WTC11 (cell line): ENCODE results near the gene NCOA6. TPM values are rescaled to one million over a fixed set of nuclear protein-coding genes. Genes with fewer than 3 reads are reported as not detected.

Experiments used
- CBFB ChIP-seq: sonication (generic); formaldehyde crosslinking; IDR thresholded peaks from 2 replicates; pipeline ENCODE4 v1.8.1; 2022; ENCODE audit warnings: mild to moderate bottlenecking, low read depth, missing genetic modification reagents
- CREB1 ChIP-seq: sonication (generic); formaldehyde crosslinking; IDR thresholded peaks from 2 replicates; pipeline ENCODE4 v1.8.0; 2023; ENCODE audit warnings: mild to moderate bottlenecking, missing genetic modification reagents
- CREM ChIP-seq: sonication (generic); formaldehyde crosslinking; IDR thresholded peaks from 2 replicates; pipeline ENCODE4 v1.8.1; 2022; ENCODE audit warnings: mild to moderate bottlenecking, missing genetic modification reagents, moderate library complexity
- ELF4 ChIP-seq: sonication (generic); formaldehyde crosslinking; IDR thresholded peaks from 2 replicates; pipeline ENCODE4 v1.8.1; 2022; ENCODE audit warnings: low read depth, mild to moderate bottlenecking, moderate library complexity, missing genetic modification reagents
- ETV6 ChIP-seq: sonication (generic); formaldehyde crosslinking; IDR thresholded peaks from 2 replicates; pipeline ENCODE4 v1.8.1; 2022; ENCODE audit warnings: mild to moderate bottlenecking, missing genetic modification reagents
- GRHL2 ChIP-seq: fragments of 250-450 bp; sonication (Bioruptor Pico); IDR thresholded peaks from 2 replicates; pipeline ENCODE4 v1.8.0; 2022; ENCODE audit warnings: mild to moderate bottlenecking, moderate library complexity; ENCODE audit not compliant: insufficient replicate concordance, severe bottlenecking
- HMGA2 ChIP-seq: fragments of 250-450 bp; sonication (Bioruptor Pico); IDR thresholded peaks from 2 replicates; pipeline ENCODE4 v1.4.0; 2021; ENCODE audit warnings: mild to moderate bottlenecking, moderate library complexity
- MYBL2 ChIP-seq: sonication (generic); formaldehyde crosslinking; IDR thresholded peaks from 2 replicates; pipeline ENCODE4 v1.8.1; 2023; ENCODE audit warnings: mild to moderate bottlenecking, moderate library complexity, missing genetic modification reagents
- NFATC4 ChIP-seq: fragments of 250-450 bp; sonication (Bioruptor Pico); IDR thresholded peaks from 2 replicates; pipeline ENCODE4 v1.9.0; 2021; ENCODE audit warnings: mild to moderate bottlenecking
- NFYB ChIP-seq: sonication (generic); formaldehyde crosslinking; conservative IDR thresholded peaks from 2 replicates; pipeline ENCODE4 v1.8.0; 2022; ENCODE audit warnings: low read depth, missing genetic modification reagents
- SP1 ChIP-seq: sonication (generic); formaldehyde crosslinking; conservative IDR thresholded peaks from 2 replicates; pipeline ENCODE4 v1.8.1; 2022; ENCODE audit warnings: missing genetic modification reagents
- TCF7 ChIP-seq: sonication (generic); formaldehyde crosslinking; IDR thresholded peaks from 2 replicates; pipeline ENCODE4 v1.8.0; 2022; ENCODE audit warnings: mild to moderate bottlenecking, low read depth, missing genetic modification reagents, moderate library complexity
- TEAD1 ChIP-seq: sonication (generic); formaldehyde crosslinking; IDR thresholded peaks from 2 replicates; pipeline ENCODE4 v1.8.0; 2022; ENCODE audit warnings: mild to moderate bottlenecking, missing genetic modification reagents
- TP53 ChIP-seq: sonication (generic); formaldehyde crosslinking; IDR thresholded peaks from 2 replicates; pipeline ENCODE4 v1.8.1; 2023; ENCODE audit warnings: mild to moderate bottlenecking, missing genetic modification reagents
- ZNF121 ChIP-seq: sonication (generic); formaldehyde crosslinking; IDR thresholded peaks from 2 replicates; pipeline ENCODE4 v1.8.0; 2023; ENCODE audit warnings: missing genetic modification reagents
- ZNF263 ChIP-seq: sonication (generic); formaldehyde crosslinking; IDR thresholded peaks from 2 replicates; pipeline ENCODE4 v1.8.1; 2022; ENCODE audit warnings: low read depth, mild to moderate bottlenecking, moderate library complexity, missing genetic modification reagents
- ZNF317 ChIP-seq: sonication (generic); formaldehyde crosslinking; IDR thresholded peaks from 2 replicates; pipeline ENCODE4 v1.8.1; 2023; ENCODE audit warnings: low read depth, mild to moderate bottlenecking, moderate library complexity, missing genetic modification reagents, borderline replicate concordance
- ZNF396 ChIP-seq: fragments of 250-450 bp; sonication (Bioruptor Pico); IDR thresholded peaks from 2 replicates; pipeline ENCODE4 v1.8.0; 2021; ENCODE audit warnings: mild to moderate bottlenecking, moderate library complexity, borderline replicate concordance
- ZNF423 ChIP-seq: fragments of 250-450 bp; sonication (Bioruptor Pico); IDR thresholded peaks from 2 replicates; pipeline ENCODE4 v2.1.2; 2022; ENCODE audit warnings: mild to moderate bottlenecking, moderate library complexity
- total RNA-seq: library from RNA; stranded (reverse); gene quantifications from 3 replicates; pipeline ENCODE4 v1.2.3, GENCODE V29; 2021
- TF ChIP-seq, protein P1 (sequence below): sonication (generic); formaldehyde crosslinking; IDR thresholded peaks from 2 replicates; pipeline ENCODE4 v1.8.0; 2022; ENCODE audit warnings: missing genetic modification reagents
- TF ChIP-seq, protein P2 (sequence below): sonication (generic); formaldehyde crosslinking; IDR thresholded peaks from 2 replicates; pipeline ENCODE4 v1.8.0; 2023; ENCODE audit warnings: mild to moderate bottlenecking, missing genetic modification reagents
- TF ChIP-seq, protein P3 (sequence below): sonication (generic); formaldehyde crosslinking; IDR thresholded peaks from 2 replicates; pipeline ENCODE4 v1.8.1; 2023; ENCODE audit warnings: mild to moderate bottlenecking, missing genetic modification reagents, moderate library complexity
- TF ChIP-seq, protein P4 (sequence below): sonication (generic); formaldehyde crosslinking; IDR thresholded peaks from 2 replicates; pipeline ENCODE4 v1.8.1; 2022; ENCODE audit warnings: low read depth, missing genetic modification reagents, borderline replicate concordance
- TF ChIP-seq, protein P5 (sequence below): fragments of 250-450 bp; sonication (Bioruptor Pico); IDR thresholded peaks from 2 replicates; pipeline ENCODE4 v1.9.0; 2021; ENCODE audit warnings: moderate library complexity, mild to moderate bottlenecking, inconsistent platforms, borderline replicate concordance
- TF ChIP-seq, protein P6 (sequence below): fragments of 200-600 bp; IDR thresholded peaks from 2 replicates; pipeline ENCODE4 v1.8.0; 2022; ENCODE audit warnings: antibody characterized with exemption
- TF ChIP-seq, protein P7 (sequence below): sonication (generic); formaldehyde crosslinking; IDR thresholded peaks from 2 replicates; pipeline ENCODE4 v1.8.1; 2022; ENCODE audit warnings: missing genetic modification reagents, borderline replicate concordance

The NCOA6 gene
- total RNA-seq, 1 experiment from 2014 or later, result 10.1 TPM

DNA sequence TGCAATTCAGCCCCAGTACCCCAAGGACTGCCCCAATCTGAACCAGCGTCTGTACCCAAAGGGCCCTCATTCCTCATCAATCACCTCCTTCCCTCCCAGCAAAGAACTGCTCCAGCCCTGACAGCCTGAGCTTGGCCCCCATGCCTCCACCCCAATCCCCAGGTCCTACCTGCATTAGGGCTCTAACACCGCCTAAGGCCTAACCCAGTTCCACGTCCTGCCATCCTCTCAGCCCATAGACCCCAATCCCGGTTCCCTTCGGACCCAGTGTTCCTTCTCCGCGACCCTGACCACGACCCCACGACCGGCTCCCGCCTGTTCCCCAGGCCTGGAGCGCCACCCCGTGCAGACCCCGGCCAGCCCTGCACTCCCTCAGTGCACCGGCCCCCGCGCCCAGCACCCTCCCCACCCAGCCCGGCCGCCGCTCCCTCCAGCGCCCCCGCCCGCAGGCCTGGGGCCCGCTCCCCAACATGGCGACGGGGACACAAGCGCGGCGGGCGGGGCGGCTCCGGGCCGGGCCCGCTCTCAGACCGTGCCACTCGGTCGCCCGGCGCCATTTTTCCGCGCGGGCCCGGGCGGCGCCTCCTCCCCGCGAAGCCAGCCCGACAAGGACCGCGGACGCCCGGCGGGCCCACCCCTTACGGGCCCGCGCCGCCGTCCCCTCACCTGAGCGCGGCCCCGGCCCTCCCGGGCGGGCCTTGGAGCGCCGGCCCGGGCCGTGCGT, 483 bp downstream of the NCOA6 start (continued):
- TF ChIP-seq, protein P1, sequence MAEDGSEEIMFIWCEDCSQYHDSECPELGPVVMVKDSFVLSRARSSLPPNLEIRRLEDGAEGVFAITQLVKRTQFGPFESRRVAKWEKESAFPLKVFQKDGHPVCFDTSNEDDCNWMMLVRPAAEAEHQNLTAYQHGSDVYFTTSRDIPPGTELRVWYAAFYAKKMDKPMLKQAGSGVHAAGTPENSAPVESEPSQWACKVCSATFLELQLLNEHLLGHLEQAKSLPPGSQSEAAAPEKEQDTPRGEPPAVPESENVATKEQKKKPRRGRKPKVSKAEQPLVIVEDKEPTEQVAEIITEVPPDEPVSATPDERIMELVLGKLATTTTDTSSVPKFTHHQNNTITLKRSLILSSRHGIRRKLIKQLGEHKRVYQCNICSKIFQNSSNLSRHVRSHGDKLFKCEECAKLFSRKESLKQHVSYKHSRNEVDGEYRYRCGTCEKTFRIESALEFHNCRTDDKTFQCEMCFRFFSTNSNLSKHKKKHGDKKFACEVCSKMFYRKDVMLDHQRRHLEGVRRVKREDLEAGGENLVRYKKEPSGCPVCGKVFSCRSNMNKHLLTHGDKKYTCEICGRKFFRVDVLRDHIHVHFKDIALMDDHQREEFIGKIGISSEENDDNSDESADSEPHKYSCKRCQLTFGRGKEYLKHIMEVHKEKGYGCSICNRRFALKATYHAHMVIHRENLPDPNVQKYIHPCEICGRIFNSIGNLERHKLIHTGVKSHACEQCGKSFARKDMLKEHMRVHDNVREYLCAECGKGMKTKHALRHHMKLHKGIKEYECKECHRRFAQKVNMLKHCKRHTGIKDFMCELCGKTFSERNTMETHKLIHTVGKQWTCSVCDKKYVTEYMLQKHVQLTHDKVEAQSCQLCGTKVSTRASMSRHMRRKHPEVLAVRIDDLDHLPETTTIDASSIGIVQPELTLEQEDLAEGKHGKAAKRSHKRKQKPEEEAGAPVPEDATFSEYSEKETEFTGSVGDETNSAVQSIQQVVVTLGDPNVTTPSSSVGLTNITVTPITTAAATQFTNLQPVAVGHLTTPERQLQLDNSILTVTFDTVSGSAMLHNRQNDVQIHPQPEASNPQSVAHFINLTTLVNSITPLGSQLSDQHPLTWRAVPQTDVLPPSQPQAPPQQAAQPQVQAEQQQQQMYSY (CRISPR knock-in tag), result no peak
- TF ChIP-seq, protein P2, sequence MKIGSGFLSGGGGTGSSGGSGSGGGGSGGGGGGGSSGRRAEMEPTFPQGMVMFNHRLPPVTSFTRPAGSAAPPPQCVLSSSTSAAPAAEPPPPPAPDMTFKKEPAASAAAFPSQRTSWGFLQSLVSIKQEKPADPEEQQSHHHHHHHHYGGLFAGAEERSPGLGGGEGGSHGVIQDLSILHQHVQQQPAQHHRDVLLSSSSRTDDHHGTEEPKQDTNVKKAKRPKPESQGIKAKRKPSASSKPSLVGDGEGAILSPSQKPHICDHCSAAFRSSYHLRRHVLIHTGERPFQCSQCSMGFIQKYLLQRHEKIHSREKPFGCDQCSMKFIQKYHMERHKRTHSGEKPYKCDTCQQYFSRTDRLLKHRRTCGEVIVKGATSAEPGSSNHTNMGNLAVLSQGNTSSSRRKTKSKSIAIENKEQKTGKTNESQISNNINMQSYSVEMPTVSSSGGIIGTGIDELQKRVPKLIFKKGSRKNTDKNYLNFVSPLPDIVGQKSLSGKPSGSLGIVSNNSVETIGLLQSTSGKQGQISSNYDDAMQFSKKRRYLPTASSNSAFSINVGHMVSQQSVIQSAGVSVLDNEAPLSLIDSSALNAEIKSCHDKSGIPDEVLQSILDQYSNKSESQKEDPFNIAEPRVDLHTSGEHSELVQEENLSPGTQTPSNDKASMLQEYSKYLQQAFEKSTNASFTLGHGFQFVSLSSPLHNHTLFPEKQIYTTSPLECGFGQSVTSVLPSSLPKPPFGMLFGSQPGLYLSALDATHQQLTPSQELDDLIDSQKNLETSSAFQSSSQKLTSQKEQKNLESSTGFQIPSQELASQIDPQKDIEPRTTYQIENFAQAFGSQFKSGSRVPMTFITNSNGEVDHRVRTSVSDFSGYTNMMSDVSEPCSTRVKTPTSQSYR (CRISPR knock-in tag), result no peak
- TF ChIP-seq ZNF317 (CRISPR knock-in tag), result no peak
- TF ChIP-seq, protein P3, sequence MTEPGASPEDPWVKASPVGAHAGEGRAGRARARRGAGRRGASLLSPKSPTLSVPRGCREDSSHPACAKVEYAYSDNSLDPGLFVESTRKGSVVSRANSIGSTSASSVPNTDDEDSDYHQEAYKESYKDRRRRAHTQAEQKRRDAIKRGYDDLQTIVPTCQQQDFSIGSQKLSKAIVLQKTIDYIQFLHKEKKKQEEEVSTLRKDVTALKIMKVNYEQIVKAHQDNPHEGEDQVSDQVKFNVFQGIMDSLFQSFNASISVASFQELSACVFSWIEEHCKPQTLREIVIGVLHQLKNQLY (CRISPR knock-in tag), result no peak
- TF ChIP-seq GRHL2 (CRISPR knock-in tag), result no peak
- no peak for TF ChIP-seq TEAD1 (CRISPR knock-in tag)
- TF ChIP-seq, protein P4, sequence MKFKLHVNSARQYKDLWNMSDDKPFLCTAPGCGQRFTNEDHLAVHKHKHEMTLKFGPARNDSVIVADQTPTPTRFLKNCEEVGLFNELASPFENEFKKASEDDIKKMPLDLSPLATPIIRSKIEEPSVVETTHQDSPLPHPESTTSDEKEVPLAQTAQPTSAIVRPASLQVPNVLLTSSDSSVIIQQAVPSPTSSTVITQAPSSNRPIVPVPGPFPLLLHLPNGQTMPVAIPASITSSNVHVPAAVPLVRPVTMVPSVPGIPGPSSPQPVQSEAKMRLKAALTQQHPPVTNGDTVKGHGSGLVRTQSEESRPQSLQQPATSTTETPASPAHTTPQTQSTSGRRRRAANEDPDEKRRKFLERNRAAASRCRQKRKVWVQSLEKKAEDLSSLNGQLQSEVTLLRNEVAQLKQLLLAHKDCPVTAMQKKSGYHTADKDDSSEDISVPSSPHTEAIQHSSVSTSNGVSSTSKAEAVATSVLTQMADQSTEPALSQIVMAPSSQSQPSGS (CRISPR knock-in tag), result no peak
- no peak for TF ChIP-seq ZNF121
- TF ChIP-seq, protein P5, sequence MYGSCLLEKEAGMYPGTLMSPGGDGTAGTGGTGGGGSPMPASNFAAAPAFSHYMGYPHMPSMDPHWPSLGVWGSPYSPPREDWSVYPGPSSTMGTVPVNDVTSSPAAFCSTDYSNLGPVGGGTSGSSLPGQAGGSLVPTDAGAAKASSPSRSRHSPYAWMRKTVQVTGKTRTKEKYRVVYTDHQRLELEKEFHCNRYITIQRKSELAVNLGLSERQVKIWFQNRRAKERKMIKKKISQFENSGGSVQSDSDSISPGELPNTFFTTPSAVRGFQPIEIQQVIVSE, result no peak
- no peak for TF ChIP-seq NFYB (CRISPR knock-in tag)
- TF ChIP-seq CBFB (CRISPR knock-in tag), result no peak
- 0 out of 2 replicates have a peak, but pooled peaks have one; percentile 39 for TF ChIP-seq ELF4
- TF ChIP-seq CREB1 (CRISPR knock-in tag), result no peak
- no peak for TF ChIP-seq TP53 (CRISPR knock-in tag)
- no peak for TF ChIP-seq CREM (CRISPR knock-in tag)
- TF ChIP-seq ZNF263 (CRISPR knock-in tag), result no peak
- TF ChIP-seq SP1 (CRISPR knock-in tag), result peak; percentile 57
- no peak for TF ChIP-seq MYBL2
- TF ChIP-seq, protein P6, sequence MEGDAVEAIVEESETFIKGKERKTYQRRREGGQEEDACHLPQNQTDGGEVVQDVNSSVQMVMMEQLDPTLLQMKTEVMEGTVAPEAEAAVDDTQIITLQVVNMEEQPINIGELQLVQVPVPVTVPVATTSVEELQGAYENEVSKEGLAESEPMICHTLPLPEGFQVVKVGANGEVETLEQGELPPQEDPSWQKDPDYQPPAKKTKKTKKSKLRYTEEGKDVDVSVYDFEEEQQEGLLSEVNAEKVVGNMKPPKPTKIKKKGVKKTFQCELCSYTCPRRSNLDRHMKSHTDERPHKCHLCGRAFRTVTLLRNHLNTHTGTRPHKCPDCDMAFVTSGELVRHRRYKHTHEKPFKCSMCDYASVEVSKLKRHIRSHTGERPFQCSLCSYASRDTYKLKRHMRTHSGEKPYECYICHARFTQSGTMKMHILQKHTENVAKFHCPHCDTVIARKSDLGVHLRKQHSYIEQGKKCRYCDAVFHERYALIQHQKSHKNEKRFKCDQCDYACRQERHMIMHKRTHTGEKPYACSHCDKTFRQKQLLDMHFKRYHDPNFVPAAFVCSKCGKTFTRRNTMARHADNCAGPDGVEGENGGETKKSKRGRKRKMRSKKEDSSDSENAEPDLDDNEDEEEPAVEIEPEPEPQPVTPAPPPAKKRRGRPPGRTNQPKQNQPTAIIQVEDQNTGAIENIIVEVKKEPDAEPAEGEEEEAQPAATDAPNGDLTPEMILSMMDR, result no peak
- no peak for TF ChIP-seq ZNF396
- TF ChIP-seq TCF7 (CRISPR knock-in tag), result no peak
- TF ChIP-seq, protein P7, sequence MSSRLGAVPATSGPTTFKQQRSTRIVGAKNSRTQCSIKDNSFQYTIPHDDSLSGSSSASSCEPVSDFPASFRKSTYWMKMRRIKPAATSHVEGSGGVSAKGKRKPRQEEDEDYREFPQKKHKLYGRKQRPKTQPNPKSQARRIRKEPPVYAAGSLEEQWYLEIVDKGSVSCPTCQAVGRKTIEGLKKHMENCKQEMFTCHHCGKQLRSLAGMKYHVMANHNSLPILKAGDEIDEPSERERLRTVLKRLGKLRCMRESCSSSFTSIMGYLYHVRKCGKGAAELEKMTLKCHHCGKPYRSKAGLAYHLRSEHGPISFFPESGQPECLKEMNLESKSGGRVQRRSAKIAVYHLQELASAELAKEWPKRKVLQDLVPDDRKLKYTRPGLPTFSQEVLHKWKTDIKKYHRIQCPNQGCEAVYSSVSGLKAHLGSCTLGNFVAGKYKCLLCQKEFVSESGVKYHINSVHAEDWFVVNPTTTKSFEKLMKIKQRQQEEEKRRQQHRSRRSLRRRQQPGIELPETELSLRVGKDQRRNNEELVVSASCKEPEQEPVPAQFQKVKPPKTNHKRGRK (CRISPR knock-in tag), result no peak
- TF ChIP-seq HMGA2 (CRISPR knock-in tag), result no peak
- TF ChIP-seq ETV6 (CRISPR knock-in tag), result 0 out of 2 replicates have a peak, but pooled peaks have one; percentile 12
- TF ChIP-seq NFATC4 (CRISPR knock-in tag), result no peak
- TF ChIP-seq ZNF423 (CRISPR knock-in tag), result no peak
